WTC11 (cell line): ENCODE data around the gene GLI2. TPM values are rescaled to one million over a fixed set of nuclear protein-coding genes. Genes with fewer than 3 reads are reported as not detected.

Experiments
- ATAC-seq: fragments of 200-7000 bp; cut with Tn5 transposase; 2 replicates; pipeline ENCODE4 v1.10.0; 2021; ENCODE audit warnings: mild to moderate bottlenecking, moderate library complexity
- CTCF ChIA-PET: fragments of 300-600 bp; sonication (Branson Sonifier 250); formaldehyde crosslinking; loops from one replicate; lab custom pipeline; 2021; ENCODE audit warnings: antibody characterized with exemption; lab: Charles Lee
- POLR2A ChIA-PET: fragments of 350-600 bp; sonication (Branson Sonifier 250); formaldehyde crosslinking; loops from one replicate; lab custom pipeline; 2021; ENCODE audit warnings: antibody characterized with exemption; lab: Charles Lee
- DNase-seq: peaks from one replicate; pipeline ENCODE4 v3.0.0; 2021; ENCODE audit warnings: low spot score
- H3K27ac Mint-ChIP-seq: 2 replicates; pipeline ENCODE4 v1.8.0; 2021; ENCODE audit warnings: mixed read lengths
- H3K27me3 Mint-ChIP-seq: 2 replicates; pipeline ENCODE4 v1.8.0; 2021; ENCODE audit warnings: low read depth, mild to moderate bottlenecking, moderate library complexity, mixed read lengths
- H3K36me3 Mint-ChIP-seq: 2 replicates; pipeline ENCODE4 v1.8.0; 2021; ENCODE audit warnings: mixed read lengths
- H3K4me1 Mint-ChIP-seq: 2 replicates; pipeline ENCODE4 v1.8.0; 2022; ENCODE audit warnings: mixed read lengths
- H3K4me3 Mint-ChIP-seq: 2 replicates; pipeline ENCODE4 v1.8.0; 2021; ENCODE audit warnings: mild to moderate bottlenecking, moderate library complexity, mixed read lengths
- H3K9me3 Mint-ChIP-seq: 2 replicates; pipeline ENCODE4 v1.8.0; 2021; ENCODE audit warnings: mixed read lengths
- AR ChIP-seq: fragments of 250-450 bp; sonication (Bioruptor Pico); IDR thresholded peaks from 2 replicates; pipeline ENCODE4 v1.9.0; 2021; ENCODE audit warnings: mild to moderate bottlenecking
- ATF3 ChIP-seq: sonication (generic); formaldehyde crosslinking; conservative IDR thresholded peaks from 2 replicates; pipeline ENCODE4 v1.8.1; 2022; ENCODE audit warnings: mild to moderate bottlenecking, missing genetic modification reagents
- CBFB ChIP-seq: sonication (generic); formaldehyde crosslinking; IDR thresholded peaks from 2 replicates; pipeline ENCODE4 v1.8.1; 2022; ENCODE audit warnings: mild to moderate bottlenecking, low read depth, missing genetic modification reagents
- CREM ChIP-seq: sonication (generic); formaldehyde crosslinking; IDR thresholded peaks from 2 replicates; pipeline ENCODE4 v1.8.1; 2022; ENCODE audit warnings: mild to moderate bottlenecking, missing genetic modification reagents, moderate library complexity
- ESRRA ChIP-seq: sonication (generic); formaldehyde crosslinking; IDR thresholded peaks from 2 replicates; pipeline ENCODE4 v1.8.1; 2022; ENCODE audit warnings: mild to moderate bottlenecking, missing genetic modification reagents, borderline replicate concordance
- FOXP1 ChIP-seq: sonication (generic); formaldehyde crosslinking; IDR thresholded peaks from 2 replicates; pipeline ENCODE4 v1.8.0; 2022; ENCODE audit warnings: missing genetic modification reagents, mild to moderate bottlenecking, moderate library complexity, borderline replicate concordance
- FOXP4 ChIP-seq: sonication (generic); formaldehyde crosslinking; IDR thresholded peaks from 2 replicates; pipeline ENCODE4 v1.8.0; 2022; ENCODE audit warnings: mild to moderate bottlenecking, missing genetic modification reagents
- GABPB1 ChIP-seq: sonication (generic); formaldehyde crosslinking; IDR thresholded peaks from 2 replicates; pipeline ENCODE4 v1.8.1; 2023; ENCODE audit warnings: mild to moderate bottlenecking, missing genetic modification reagents
- JUN ChIP-seq: sonication (generic); formaldehyde crosslinking; IDR thresholded peaks from 2 replicates; pipeline ENCODE4 v1.8.0; 2023; ENCODE audit warnings: mild to moderate bottlenecking, missing genetic modification reagents
- KAT7 ChIP-seq: sonication (generic); formaldehyde crosslinking; IDR thresholded peaks from 2 replicates; pipeline ENCODE4 v1.8.1; 2023; ENCODE audit warnings: missing genetic modification reagents, mild to moderate bottlenecking, borderline replicate concordance
- MAX ChIP-seq: sonication (generic); formaldehyde crosslinking; IDR thresholded peaks from 2 replicates; pipeline ENCODE4 v1.8.0; 2022; ENCODE audit warnings: mild to moderate bottlenecking, missing genetic modification reagents
- MXD4 ChIP-seq: fragments of 250-450 bp; sonication (Bioruptor Pico); IDR thresholded peaks from 2 replicates; pipeline ENCODE4 v1.8.0; 2021; ENCODE audit warnings: mild to moderate bottlenecking, moderate library complexity, borderline replicate concordance
- MYBL2 ChIP-seq: sonication (generic); formaldehyde crosslinking; IDR thresholded peaks from 2 replicates; pipeline ENCODE4 v1.8.1; 2023; ENCODE audit warnings: mild to moderate bottlenecking, moderate library complexity, missing genetic modification reagents
- NR2C2 ChIP-seq: sonication (generic); formaldehyde crosslinking; IDR thresholded peaks from 2 replicates; pipeline ENCODE4 v1.8.0; 2022; ENCODE audit warnings: mild to moderate bottlenecking, missing genetic modification reagents
- PREB ChIP-seq: sonication (generic); formaldehyde crosslinking; IDR thresholded peaks from 2 replicates; pipeline ENCODE4 v1.8.1; 2022; ENCODE audit warnings: mild to moderate bottlenecking, missing genetic modification reagents, moderate library complexity, borderline replicate concordance
- STAT6 ChIP-seq: sonication (generic); formaldehyde crosslinking; conservative IDR thresholded peaks from 2 replicates; pipeline ENCODE4 v1.8.1; 2023; ENCODE audit warnings: mild to moderate bottlenecking, low read depth, missing genetic modification reagents, moderate library complexity
- ZNF232 ChIP-seq: sonication (generic); formaldehyde crosslinking; IDR thresholded peaks from 2 replicates; pipeline ENCODE4 v1.8.0; 2022; ENCODE audit warnings: mild to moderate bottlenecking, missing genetic modification reagents
- ZNF263 ChIP-seq: sonication (generic); formaldehyde crosslinking; IDR thresholded peaks from 2 replicates; pipeline ENCODE4 v1.8.1; 2022; ENCODE audit warnings: low read depth, mild to moderate bottlenecking, moderate library complexity, missing genetic modification reagents
- ZNF317 ChIP-seq: sonication (generic); formaldehyde crosslinking; IDR thresholded peaks from 2 replicates; pipeline ENCODE4 v1.8.1; 2023; ENCODE audit warnings: low read depth, mild to moderate bottlenecking, moderate library complexity, missing genetic modification reagents, borderline replicate concordance
- ZNF396 ChIP-seq: fragments of 250-450 bp; sonication (Bioruptor Pico); IDR thresholded peaks from 2 replicates; pipeline ENCODE4 v1.8.0; 2021; ENCODE audit warnings: mild to moderate bottlenecking, moderate library complexity, borderline replicate concordance
- ZNF416 ChIP-seq: fragments of 250-450 bp; sonication (Bioruptor Pico); IDR thresholded peaks from 2 replicates; pipeline ENCODE4 v1.9.0; 2021; ENCODE audit warnings: mild to moderate bottlenecking, inconsistent platforms
- ZNF671 ChIP-seq: fragments of 250-450 bp; sonication (Bioruptor Pico); IDR thresholded peaks from 2 replicates; pipeline ENCODE4 v1.8.0; 2021; ENCODE audit warnings: mild to moderate bottlenecking
- total RNA-seq: library from RNA; stranded (reverse); gene quantifications from 3 replicates; pipeline ENCODE4 v1.2.3, GENCODE V29; 2021

The GLI2 gene
- total RNA-seq, 1 experiment from 2014 or later: 60.9 TPM

- peak overlapping the region; percentile 82 for H3K27ac Mint-ChIP-seq
These were observed 44.2 kb downstream of the GLI2 start for GRCh38 chr2:120779781-120780283.

GRCh38 chr2:120780402-120780801, 44.7 kb downstream of the GLI2 start:
- CTCF ChIA-PET: interaction anchor here (0.6 to 1.8 kb wide), 9 partner anchors 10 to 84 kb away, joined by 3 to 12 read pairs (median 4); no protein-coding TSS in a partner anchor
- no peaks in the 10 kb centered on the region for H3K36me3 Mint-ChIP-seq
- H3K27ac Mint-ChIP-seq: peak overlapping the region; percentile 82
- H3K27me3 Mint-ChIP-seq: no peaks in the 10 kb centered on the region
- H3K4me1 Mint-ChIP-seq: peaks cover 39% of the 10 kb centered on the region
- ATAC-seq (no peak), DNase-seq (no peak)
- POLR2A ChIA-PET: interaction anchor here (1.0 to 1.2 kb wide), 2 partner anchors 45 to 295 kb away, joined by 5 to 6 read pairs; partner anchors contain the start of gene GLI2
- H3K4me3 Mint-ChIP-seq: no peak overlapping the region
- no peaks in the 10 kb centered on the region for H3K9me3 Mint-ChIP-seq
- TF ChIP-seq ZNF263 (CRISPR knock-in tag) (0 out of 2 replicates have a peak, but pooled peaks have one; percentile 14), FOXP1 (CRISPR knock-in tag) (no peak), STAT6 (CRISPR knock-in tag) (no peak), ZNF396 (CRISPR knock-in tag) (no peak), ZNF232 (CRISPR knock-in tag) (no peak)

More at GRCh38 chr2:120779781-120780283, 44.2 kb downstream of the GLI2 start:
- POLR2A ChIA-PET: interaction anchor here (0.6 to 1.2 kb wide), 3 partner anchors 44 to 605 kb away, joined by 3 to 6 read pairs (median 5); partner anchors contain the start of gene GLI2
- TF ChIP-seq FOXP4 (CRISPR knock-in tag) (no peak), KAT7 (CRISPR knock-in tag) (no peak), AR (CRISPR knock-in tag) (no peak), CBFB (CRISPR knock-in tag) (no peak), ZNF317 (no peak), JUN (no peak), MXD4 (CRISPR knock-in tag) (no peak), NR2C2 (CRISPR knock-in tag) (no peak), CREM (no peak), ESRRA (CRISPR knock-in tag) (no peak), GABPB1 (CRISPR knock-in tag) (no peak), MAX (CRISPR knock-in tag) (no peak), ZNF671 (CRISPR knock-in tag) (no peak), ATF3 (no peak), ZNF416 (CRISPR knock-in tag) (no peak), PREB (CRISPR knock-in tag) (no peak), MYBL2 (CRISPR knock-in tag) (no peak)
- no peak overlapping the region for H3K4me3 Mint-ChIP-seq
- no peaks in the 10 kb centered on the region for H3K27me3 Mint-ChIP-seq
- peaks cover 39% of the 10 kb centered on the region for H3K4me1 Mint-ChIP-seq
- no peaks in the 10 kb centered on the region for H3K9me3 Mint-ChIP-seq
- no peaks in the 10 kb centered on the region for H3K36me3 Mint-ChIP-seq
- DNase-seq (no peak), ATAC-seq (peak; percentile 56)
- CTCF ChIA-PET: interaction anchor here (0.6 to 1.8 kb wide), 9 partner anchors 9 to 84 kb away, joined by 3 to 12 read pairs (median 4); no protein-coding TSS in a partner anchor
